Muscle layer of duodenum (tissue), 2 donors: ENCODE measurements around the gene TBCEL.

ENCODE experiments used
- H3K27ac ChIP-seq: one replicate; pipeline ENCODE4 v1.7.0; 2013; ENCODE audit warnings: mild to moderate bottlenecking, low read length
- H3K27me3 ChIP-seq: one replicate; pipeline ENCODE4 v1.7.0; 2013; ENCODE audit warnings: low read depth, mild to moderate bottlenecking, control low read depth, low read length
- H3K36me3 ChIP-seq, 2 donors: one replicate each; pipeline ENCODE4 v1.7.0; 2013; ENCODE audit warnings: low read length in 2 of 2, control low read depth in 1 of 2, mild to moderate bottlenecking in 1 of 2; ENCODE audit not compliant: insufficient read depth in 2 of 2, control insufficient read depth in 1 of 2
- H3K4me1 ChIP-seq, 2 donors: one replicate each; pipeline ENCODE4 v1.7.0; 2013; ENCODE audit warnings: low read length in 2 of 2, mild to moderate bottlenecking in 2 of 2, control low read depth in 1 of 2, moderate library complexity in 1 of 2; ENCODE audit not compliant: insufficient read depth in 2 of 2, control insufficient read depth in 1 of 2
- H3K4me3 ChIP-seq, 2 donors: one replicate each; pipeline ENCODE4 v1.7.0; 2013; ENCODE audit warnings: low read length in 2 of 2, low read depth in 1 of 2, mild to moderate bottlenecking in 1 of 2
- H3K9me3 ChIP-seq, 2 donors: one replicate each; pipeline ENCODE4 v1.7.0; 2013; ENCODE audit warnings: low read length in 2 of 2, control low read depth in 1 of 2, mild to moderate bottlenecking in 1 of 2; ENCODE audit not compliant: control insufficient read depth in 1 of 2
- donor health status: healthy.

Gene TBCEL

GRCh38 chr11:121042296-121042695, 18.4 kb downstream of the TBCEL start:
- H3K27ac ChIP-seq = no peak overlapping the region
- H3K9me3 ChIP-seq = no peaks in the 10 kb centered on the region
- no peaks in the 10 kb centered on the region for H3K4me1 ChIP-seq
- peaks cover 4 to 14% of the 10 kb centered on the region in 2 donors for H3K36me3 ChIP-seq
- no peaks in the 10 kb centered on the region for H3K27me3 ChIP-seq
- H3K4me3 ChIP-seq = no peak overlapping the region

- H3K4me1 ChIP-seq = no peaks in the 10 kb centered on the region
- no peaks in the 10 kb centered on the region for H3K9me3 ChIP-seq
- no peak overlapping the region for H3K4me3 ChIP-seq
- peaks cover 13 to 29% of the 10 kb centered on the region in 2 donors for H3K36me3 ChIP-seq
- H3K27me3 ChIP-seq = no peaks in the 10 kb centered on the region
- H3K27ac ChIP-seq = no peak overlapping the region
Observed at GRCh38 chr11:121047926-121048325, 24.0 kb downstream of the TBCEL start.

GRCh38 chr11:121048464-121049233, 24.7 kb downstream of the TBCEL start:
- H3K4me1 ChIP-seq = no peaks in the 10 kb centered on the region
- H3K36me3 ChIP-seq = peaks cover 18 to 36% of the 10 kb centered on the region in 2 donors
- H3K4me3 ChIP-seq = no peak overlapping the region
- no peaks in the 10 kb centered on the region for H3K27me3 ChIP-seq
- no peak overlapping the region for H3K27ac ChIP-seq
- H3K9me3 ChIP-seq = no peaks in the 10 kb centered on the region

- Histone ChIP-seq H3K27me3 (no peaks in the 10 kb centered on the region), H3K9me3 (no peaks in the 10 kb centered on the region), H3K27ac (no peak overlapping the region), H3K4me1 (no peaks in the 10 kb centered on the region), H3K36me3 (peaks cover 35 to 47% of the 10 kb centered on the region in 2 donors), H3K4me3 (no peak overlapping the region)
Observed at GRCh38 chr11:121053244-121053643, 29.3 kb downstream of the TBCEL start.

- no peaks in the 10 kb centered on the region for H3K27me3 ChIP-seq
- no peak overlapping the region for H3K4me3 ChIP-seq
- H3K27ac ChIP-seq = no peak overlapping the region
- no peaks in the 10 kb centered on the region for H3K4me1 ChIP-seq
- H3K9me3 ChIP-seq = no peaks in the 10 kb centered on the region
- H3K36me3 ChIP-seq = peaks cover 29 to 40% of the 10 kb centered on the region in 2 donors
Observed at GRCh38 chr11:121054266-121054665, 30.4 kb downstream of the TBCEL start.

GRCh38 chr11:121055076-121055475, 31.2 kb downstream of the TBCEL start:
- Histone ChIP-seq H3K4me3 (no peak overlapping the region), H3K36me3 (peaks cover 29 to 40% of the 10 kb centered on the region in 2 donors), H3K4me1 (no peaks in the 10 kb centered on the region), H3K9me3 (no peaks in the 10 kb centered on the region), H3K27ac (no peak overlapping the region), H3K27me3 (no peaks in the 10 kb centered on the region)

- no peak overlapping the region for H3K27ac ChIP-seq
- no peaks in the 10 kb centered on the region for H3K9me3 ChIP-seq
- peaks cover 42 to 46% of the 10 kb centered on the region in 2 donors for H3K36me3 ChIP-seq
- no peak overlapping the region for H3K4me3 ChIP-seq
- no peaks in the 10 kb centered on the region for H3K4me1 ChIP-seq
- no peaks in the 10 kb centered on the region for H3K27me3 ChIP-seq
Observed at GRCh38 chr11:121057922-121058321, 34.0 kb downstream of the TBCEL start.

- no peaks in the 10 kb centered on the region for H3K27me3 ChIP-seq
- peaks cover 36 to 39% of the 10 kb centered on the region in 2 donors for H3K36me3 ChIP-seq
- no peak overlapping the region for H3K27ac ChIP-seq
- H3K9me3 ChIP-seq = no peaks in the 10 kb centered on the region
- H3K4me1 ChIP-seq = no peaks in the 10 kb centered on the region
- H3K4me3 ChIP-seq = no peak overlapping the region
Observed at GRCh38 chr11:121058941-121059340, 35.0 kb downstream of the TBCEL start.

- no peaks in the 10 kb centered on the region for H3K9me3 ChIP-seq
- no peaks in the 10 kb centered on the region for H3K27me3 ChIP-seq
- no peak overlapping the region for H3K27ac ChIP-seq
- no peaks in the 10 kb centered on the region for H3K4me1 ChIP-seq
- H3K4me3 ChIP-seq = no peak overlapping the region
- H3K36me3 ChIP-seq = peaks cover 31 to 38% of the 10 kb centered on the region in 2 donors
Observed at GRCh38 chr11:121059605-121060004, 35.7 kb downstream of the TBCEL start.

- Histone ChIP-seq H3K4me3 (no peak overlapping the region), H3K36me3 (peaks cover 9 to 27% of the 10 kb centered on the region in 2 donors), H3K9me3 (no peaks in the 10 kb centered on the region), H3K27me3 (no peaks in the 10 kb centered on the region), H3K27ac (no peak overlapping the region), H3K4me1 (no peaks in the 10 kb centered on the region)
Observed at GRCh38 chr11:121063728-121064127, 39.8 kb downstream of the TBCEL start.

GRCh38 chr11:121066623-121067022, 42.7 kb downstream of the TBCEL start:
- peaks cover 0 to 6% of the 10 kb centered on the region in 2 donors for H3K4me1 ChIP-seq
- H3K4me3 ChIP-seq = no peak overlapping the region
- no peaks in the 10 kb centered on the region for H3K27me3 ChIP-seq
- H3K9me3 ChIP-seq = no peaks in the 10 kb centered on the region
- peaks cover 9 to 16% of the 10 kb centered on the region in 2 donors for H3K36me3 ChIP-seq
- H3K27ac ChIP-seq = peak overlapping the region; percentile 11

- peaks cover 8 to 16% of the 10 kb centered on the region in 2 donors for H3K36me3 ChIP-seq
Observed at GRCh38 chr11:121067026-121067425, 43.1 kb downstream of the TBCEL start.

More at GRCh38 chr11:121067026-121067425, 43.1 kb downstream of the TBCEL start:
- no peaks in the 10 kb centered on the region for H3K9me3 ChIP-seq
- peak overlapping the region; percentile 11 for H3K27ac ChIP-seq
- H3K4me1 ChIP-seq = peaks cover 0 to 10% of the 10 kb centered on the region in 2 donors
- no peaks in the 10 kb centered on the region for H3K27me3 ChIP-seq
- no peak overlapping the region for H3K4me3 ChIP-seq
